ACC112 (cell line): ENCODE results near the gene VCX3B.
"Not testable (repeated sequence)": the region's sequence is repeated elsewhere in the genome, so short reads cannot be mapped to it uniquely, and the experiment has no call there.

Experiments used
- H2AFZ ChIP-seq: fragments of 200-600 bp; sonication (generic); one replicate; pipeline ENCODE4 v1.6.0; 2017; ENCODE audit warnings: antibody characterized with exemption, low read length; ENCODE audit not compliant: unreplicated experiment
- H3K27ac ChIP-seq: fragments of 200-600 bp; sonication (generic); 2 replicates; pipeline ENCODE4 v1.5.1; 2014; ENCODE audit warnings: low read depth, mild to moderate bottlenecking, antibody characterized with exemption, low read length, moderate library complexity
- H3K27me3 ChIP-seq: fragments of 200-600 bp; sonication (generic); 2 replicates; pipeline ENCODE4 v1.6.1; 2014; ENCODE audit warnings: mild to moderate bottlenecking, antibody characterized with exemption, low read length, moderate library complexity, mixed read lengths; ENCODE audit not compliant: insufficient read depth
- H3K36me3 ChIP-seq: fragments of 200-600 bp; sonication (generic); 2 replicates; pipeline ENCODE4 v1.6.1; 2016; ENCODE audit warnings: mild to moderate bottlenecking, antibody characterized with exemption, low read length, moderate library complexity, mixed read lengths; ENCODE audit not compliant: insufficient read depth
- H3K4me1 ChIP-seq: fragments of 200-600 bp; sonication (generic); one replicate; pipeline ENCODE4 v1.6.1; 2016; ENCODE audit warnings: low read length, mixed read lengths; ENCODE audit not compliant: insufficient read depth, unreplicated experiment, control insufficient read depth
- H3K4me3 ChIP-seq: fragments of 200-600 bp; sonication (generic); 2 replicates; pipeline ENCODE4 v1.5.1; 2014; ENCODE audit warnings: mild to moderate bottlenecking, low read depth, low read length
- H3K79me2 ChIP-seq: fragments of 200-600 bp; sonication (generic); one replicate; pipeline ENCODE4 v1.6.0; 2016; ENCODE audit warnings: low read length; ENCODE audit not compliant: control insufficient read depth, unreplicated experiment, insufficient read depth

VCX3B gene

GRCh38 chrX:8464530-8464929, at the start of gene VCX3B:
Gene VCX3B (plus strand): TSS chrX:8464830. CDS start chrX:8465451, 621 bp downstream.
- H3K4me1 ChIP-seq, H3K4me3 ChIP-seq, H3K27ac ChIP-seq, H3K79me2 ChIP-seq, H3K36me3 ChIP-seq, H3K27me3 ChIP-seq, H2AFZ ChIP-seq: not testable (repeated sequence)

GRCh38 chrX:8418301-8418700, 46.3 kb upstream of the VCX3B start:
- Histone ChIP-seq H3K27ac (no peak overlapping the region), H3K36me3 (no peaks in the 10 kb centered on the region), H2AFZ (no peak overlapping the region), H3K4me3 (no peak overlapping the region), H3K4me1 (no peaks in the 10 kb centered on the region), H3K79me2 (no peaks in the 10 kb centered on the region), H3K27me3 (no peaks in the 10 kb centered on the region)

- Histone ChIP-seq H3K79me2 (no peaks in the 10 kb centered on the region), H3K4me3 (no peak overlapping the region), H3K4me1 (no peaks in the 10 kb centered on the region), H3K27ac (no peak overlapping the region), H3K36me3 (no peaks in the 10 kb centered on the region), H2AFZ (no peak overlapping the region), H3K27me3 (no peaks in the 10 kb centered on the region)
Measured at GRCh38 chrX:8424912-8425311, 39.7 kb upstream of the VCX3B start.

- H3K4me3 ChIP-seq: no peak overlapping the region
- no peak overlapping the region for H3K27ac ChIP-seq
- no peaks in the 10 kb centered on the region for H3K36me3 ChIP-seq
- H3K27me3 ChIP-seq: no peaks in the 10 kb centered on the region
- H3K79me2 ChIP-seq: no peaks in the 10 kb centered on the region
- H3K4me1 ChIP-seq: no peaks in the 10 kb centered on the region
- no peak overlapping the region for H2AFZ ChIP-seq
Measured at GRCh38 chrX:8429692-8430249, 34.9 kb upstream of the VCX3B start.

GRCh38 chrX:8430444-8430843, 34.2 kb upstream of the VCX3B start:
- Histone ChIP-seq H3K79me2 (no peaks in the 10 kb centered on the region), H3K27me3 (no peaks in the 10 kb centered on the region), H3K4me1 (no peaks in the 10 kb centered on the region), H3K36me3 (no peaks in the 10 kb centered on the region), H2AFZ (no peak overlapping the region), H3K4me3 (no peak overlapping the region), H3K27ac (no peak overlapping the region)

- Histone ChIP-seq H3K4me3 (no peak overlapping the region), H3K27me3 (no peaks in the 10 kb centered on the region), H2AFZ (no peak overlapping the region), H3K27ac (no peak overlapping the region), H3K4me1 (no peaks in the 10 kb centered on the region), H3K36me3 (no peaks in the 10 kb centered on the region), H3K79me2 (no peaks in the 10 kb centered on the region)
Measured at GRCh38 chrX:8432396-8432795, 32.2 kb upstream of the VCX3B start.

GRCh38 chrX:8433109-8434062, 31.2 kb upstream of the VCX3B start:
- Histone ChIP-seq H3K79me2 (no peaks in the 10 kb centered on the region), H3K27me3 (no peaks in the 10 kb centered on the region), H3K36me3 (no peaks in the 10 kb centered on the region), H3K4me1 (no peaks in the 10 kb centered on the region), H3K27ac (no peak overlapping the region), H2AFZ (no peak overlapping the region), H3K4me3 (no peak overlapping the region)

- Histone ChIP-seq H3K36me3 (no peaks in the 10 kb centered on the region), H3K27me3 (no peaks in the 10 kb centered on the region), H3K27ac (no peak overlapping the region), H3K4me3 (no peak overlapping the region), H2AFZ (no peak overlapping the region), H3K79me2 (no peaks in the 10 kb centered on the region), H3K4me1 (no peaks in the 10 kb centered on the region)
Measured at GRCh38 chrX:8447368-8447767, 17.3 kb upstream of the VCX3B start.

GRCh38 chrX:8452343-8452742, 12.3 kb upstream of the VCX3B start:
- H3K79me2 ChIP-seq, H3K36me3 ChIP-seq, H3K27me3 ChIP-seq, H3K4me1 ChIP-seq, H3K27ac ChIP-seq, H2AFZ ChIP-seq, H3K4me3 ChIP-seq: not testable (repeated sequence)

- H2AFZ ChIP-seq: no peak overlapping the region
- no peak overlapping the region for H3K27ac ChIP-seq
- H3K36me3 ChIP-seq: no peaks in the 10 kb centered on the region
- H3K79me2 ChIP-seq: no peaks in the 10 kb centered on the region
- H3K4me3 ChIP-seq: no peak overlapping the region
- no peaks in the 10 kb centered on the region for H3K4me1 ChIP-seq
- H3K27me3 ChIP-seq: no peaks in the 10 kb centered on the region
Measured at GRCh38 chrX:8453611-8454010, 11.0 kb upstream of the VCX3B start.

GRCh38 chrX:8455557-8455956, 9.1 kb upstream of the VCX3B start:
- Histone ChIP-seq H3K4me3 (no peak overlapping the region), H3K27me3 (no peaks in the 10 kb centered on the region)

More at GRCh38 chrX:8455557-8455956, 9.1 kb upstream of the VCX3B start:
- Histone ChIP-seq H2AFZ (no peak overlapping the region), H3K27ac (no peak overlapping the region), H3K4me1 (no peaks in the 10 kb centered on the region), H3K79me2 (no peaks in the 10 kb centered on the region), H3K36me3 (no peaks in the 10 kb centered on the region)
